Stimulated activated CD4-positive, alpha-beta T cell treated with anti-CD3 and anti-CD28 coated beads, Interleukin-4, amount 100 ng/mL, for 48 hours (primary cell): Measurements from ENCODE around the gene TTC28.
"Not testable (repeated sequence)": the region's sequence is repeated elsewhere in the genome, so short reads cannot be mapped to it uniquely, and the experiment has no call there.

Experiments
- DNase-seq, 2 donors: peaks; one replicate each; pipeline ENCODE4 v3.0.0-alpha.2; 2020; ENCODE audit warnings: low read depth in 2 of 2

Gene TTC28

DNA sequence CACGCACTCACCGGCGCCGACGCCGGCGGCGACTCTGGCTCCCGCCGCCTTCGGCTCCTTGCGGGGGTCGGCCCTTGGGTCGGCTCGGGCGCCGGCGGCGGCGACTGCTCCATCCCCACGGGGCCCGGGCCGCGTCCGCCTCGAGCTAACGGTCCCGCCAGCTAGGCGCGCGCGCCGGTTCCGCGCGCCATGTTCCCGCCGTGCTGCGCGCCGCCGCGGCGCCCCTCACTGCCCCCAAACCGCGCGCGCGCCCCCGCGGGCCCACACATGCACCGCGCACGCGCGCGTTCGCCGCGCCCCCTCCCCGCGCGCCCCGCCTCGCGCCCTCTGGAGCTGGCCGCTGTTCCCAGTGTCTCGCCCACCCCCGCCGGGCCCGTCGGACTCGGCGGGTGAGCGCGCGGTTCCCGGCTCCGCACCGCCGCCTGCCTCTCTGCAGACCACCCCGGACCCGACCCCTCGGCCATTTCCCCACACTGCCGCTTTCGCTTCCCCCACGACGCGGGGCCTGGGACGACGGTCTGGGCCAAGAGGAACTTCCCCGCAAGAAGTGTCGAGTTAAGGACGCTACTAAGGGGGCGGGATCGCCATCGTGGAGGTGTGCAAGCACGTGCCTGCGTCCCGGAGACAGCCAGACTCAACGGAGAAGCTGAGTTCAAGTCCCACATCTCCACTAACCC, at the start of gene TTC28:
Gene TTC28 (minus strand): TSS at position 230 of the 677 bp plus-strand sequence. CDS start 117 bp downstream, at position 113.
- peak in 1 of 2 donors; percentile 6 for DNase-seq

DNA sequence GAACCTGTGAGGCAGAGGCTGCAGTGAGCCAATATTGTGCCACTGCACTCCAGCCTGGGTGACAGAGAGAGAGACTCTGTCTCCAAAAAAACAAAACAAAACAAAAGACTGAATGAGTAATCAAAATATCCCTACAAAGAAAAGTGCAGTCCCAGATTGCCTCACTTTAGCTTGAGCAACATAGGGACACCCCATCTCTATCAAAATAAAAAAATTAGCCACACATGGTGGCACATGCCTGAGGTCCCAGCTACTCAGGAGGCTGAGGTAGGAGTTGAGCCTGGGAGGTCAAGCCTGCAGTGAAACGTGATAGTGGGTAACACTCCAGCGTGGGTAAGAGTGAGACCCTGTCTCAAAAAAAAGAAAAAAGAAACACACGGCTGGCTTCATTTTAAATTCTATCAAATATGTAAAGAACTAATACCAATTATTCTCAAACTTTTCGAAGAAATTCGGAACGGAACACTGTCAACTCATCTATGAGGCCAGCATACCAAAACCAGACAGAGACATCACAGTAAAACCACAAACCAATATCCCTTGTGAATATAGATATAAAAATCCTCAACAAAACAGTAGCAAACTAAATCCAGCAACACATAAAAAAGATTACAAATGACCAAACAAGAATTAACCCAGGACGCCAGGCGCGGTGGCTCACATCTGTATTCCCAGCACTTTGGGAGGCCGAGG, 49.1 kb upstream of the TTC28 start:
- DNase-seq: no peak

DNA sequence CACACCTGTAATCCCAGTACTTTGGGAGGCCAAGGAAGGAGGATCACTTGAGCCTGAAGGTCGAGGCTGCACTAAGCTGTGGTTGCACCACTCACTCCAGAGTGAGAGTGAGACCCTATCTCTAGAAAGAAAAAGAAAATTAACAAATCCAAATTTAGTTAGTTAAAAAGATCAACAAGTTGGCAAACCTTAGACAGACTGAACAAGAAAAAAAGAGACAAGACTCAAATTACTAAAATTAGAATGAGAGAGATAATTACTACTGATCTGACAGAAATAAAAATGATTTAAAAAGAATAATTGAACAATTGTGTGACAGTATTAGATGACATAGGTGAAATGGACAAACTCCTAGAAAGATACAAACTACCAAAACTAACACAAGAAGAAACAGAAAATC, 48.4 kb upstream of the TTC28 start:
- no peak for DNase-seq

DNA sequence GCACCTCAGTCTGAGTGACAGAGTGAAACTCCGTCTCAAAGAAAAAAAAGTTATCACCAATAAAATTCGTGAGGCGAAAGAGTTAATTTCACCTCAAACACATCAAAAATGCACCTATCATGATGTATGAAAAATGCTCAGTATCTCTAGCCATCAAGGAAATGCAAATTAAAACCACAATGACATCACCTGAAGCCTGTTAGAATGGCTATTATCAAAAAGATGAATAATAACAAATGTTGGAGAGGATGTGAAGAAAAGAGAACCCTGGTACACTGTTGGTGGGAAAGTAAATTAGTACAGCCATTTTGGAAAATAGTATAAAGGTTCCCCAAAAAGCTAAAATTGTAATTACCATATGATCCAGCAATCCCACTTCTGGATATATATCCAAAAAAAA, 38.4 kb upstream of the TTC28 start:
- no peak for DNase-seq

DNA sequence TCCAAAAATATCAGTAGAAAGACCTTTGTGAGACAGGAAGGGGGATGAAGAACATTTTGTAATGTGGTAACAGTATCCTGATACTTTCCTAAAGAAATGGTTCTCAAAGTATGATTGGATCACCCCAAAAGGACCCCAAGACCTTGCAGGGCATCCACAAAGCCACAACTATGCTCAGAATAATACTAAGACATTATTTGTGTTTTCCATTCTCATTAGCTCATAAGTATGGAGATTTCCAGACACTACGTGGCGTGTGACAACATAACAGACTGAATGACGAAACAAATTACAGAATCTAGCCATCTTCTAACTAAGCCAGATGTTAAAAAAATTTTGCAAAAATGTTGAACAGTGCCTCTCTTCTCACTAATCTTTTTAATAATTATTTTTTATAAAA, 37.0 kb upstream of the TTC28 start:
- DNase-seq: no peak

DNA sequence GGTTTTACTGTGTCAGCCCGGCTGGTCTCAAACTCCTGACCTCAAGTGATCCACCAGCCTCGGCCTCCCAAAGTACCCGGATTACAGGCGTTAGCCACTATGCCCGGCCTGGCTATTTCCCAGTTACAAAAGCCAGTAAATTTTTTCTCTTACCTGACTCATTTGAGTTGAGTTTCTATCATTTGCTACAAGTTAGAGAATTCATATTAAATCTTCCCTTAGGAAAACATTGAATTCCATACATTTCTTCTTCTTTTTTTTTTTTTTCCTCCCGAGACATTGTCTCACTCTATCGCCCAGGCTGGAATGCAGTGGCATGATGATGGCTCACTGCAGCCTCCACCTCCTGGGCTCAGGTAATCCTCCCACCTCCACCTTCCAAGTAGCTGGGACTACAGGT, 36.0 kb upstream of the TTC28 start:
- no peak for DNase-seq

DNA sequence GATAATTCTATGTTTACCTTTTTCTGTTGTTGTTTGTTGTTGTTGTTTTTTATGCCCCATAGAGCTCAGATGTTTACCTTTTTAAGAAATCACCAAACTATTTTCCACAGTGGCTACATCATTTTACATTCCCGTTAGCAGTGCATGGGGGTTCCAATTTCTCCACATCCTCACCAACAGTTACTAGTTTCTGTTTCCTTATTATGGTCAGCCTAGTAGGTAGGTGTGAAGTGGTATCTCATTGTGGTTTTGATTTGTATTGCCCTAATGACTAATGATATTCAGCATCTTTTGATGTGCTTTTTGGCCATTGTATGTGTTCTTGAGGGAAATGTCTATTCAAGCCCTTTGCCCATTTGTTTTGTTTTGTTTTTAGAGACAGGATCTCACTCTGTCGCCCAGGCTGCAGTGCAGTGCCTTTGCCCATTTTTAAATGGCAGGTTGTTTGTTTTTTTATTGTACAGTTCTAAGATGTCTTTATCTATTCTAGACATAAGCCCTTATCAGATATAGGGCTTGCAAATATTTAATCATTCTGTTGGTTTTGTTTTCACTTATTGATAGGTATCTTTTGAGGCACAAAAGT, 34.5 kb upstream of the TTC28 start:
- no peak for DNase-seq

DNA sequence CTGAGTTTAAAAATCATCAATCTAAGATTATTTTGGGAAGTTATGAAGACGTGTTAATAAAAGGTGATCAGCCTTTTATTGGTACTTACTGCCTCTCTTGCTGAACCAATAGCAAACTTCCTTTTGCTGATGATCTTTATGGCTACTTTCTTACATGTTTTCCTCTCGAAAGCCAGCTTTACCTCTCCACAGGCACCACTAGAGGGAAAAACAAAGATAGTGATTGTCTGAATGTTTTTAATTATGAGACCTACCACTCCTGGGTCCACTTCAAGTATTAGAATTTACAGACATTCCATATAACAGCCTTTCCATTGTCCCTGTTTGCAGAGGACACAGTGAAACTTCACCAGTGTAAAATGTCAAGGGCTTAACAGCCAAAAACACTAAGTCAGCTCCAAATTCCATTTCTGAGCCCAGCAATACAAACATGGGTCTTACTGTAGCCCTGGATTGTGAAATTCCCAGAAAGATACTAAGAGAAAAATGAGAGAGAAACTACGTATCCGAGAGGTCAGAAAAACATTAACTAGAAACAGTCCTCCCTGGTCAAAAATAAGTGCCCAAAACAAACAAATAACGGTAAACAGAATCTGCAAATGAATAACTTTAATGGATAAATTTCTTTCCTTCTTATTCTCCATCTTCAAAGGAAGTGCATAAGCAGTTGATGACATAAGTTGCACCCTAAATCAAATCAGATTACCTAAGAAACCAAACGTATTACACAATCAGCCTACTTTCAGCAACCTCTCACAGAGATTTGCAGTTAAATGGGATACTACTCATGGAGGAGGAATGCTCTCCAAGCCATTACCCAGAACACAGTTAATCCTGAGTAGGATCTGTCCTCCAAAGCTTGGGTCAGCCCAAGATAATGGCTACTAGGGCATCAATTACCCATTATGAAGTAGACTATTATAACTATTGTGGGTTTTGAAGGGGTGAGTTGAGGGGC, 32.5 kb upstream of the TTC28 start:
- no peak for DNase-seq

DNA sequence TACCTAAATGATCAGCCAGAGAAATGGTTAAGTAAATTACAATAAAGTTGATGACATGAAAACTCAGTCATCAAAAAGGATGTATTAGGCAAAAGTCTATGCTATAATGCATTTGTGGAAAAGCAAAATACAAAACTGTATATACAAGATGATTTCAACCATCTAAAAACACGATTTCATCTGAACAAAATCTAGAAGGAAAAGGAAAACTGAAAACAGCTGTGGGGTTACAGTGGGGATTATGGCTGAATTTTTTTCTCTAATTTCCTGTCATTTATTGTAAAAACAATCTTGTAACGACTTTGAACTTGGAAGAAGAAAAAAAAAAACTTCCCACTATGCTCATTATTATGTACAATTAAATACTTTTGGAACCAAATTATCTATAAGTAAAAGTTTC, 31.7 kb upstream of the TTC28 start:
- no peak for DNase-seq

DNA sequence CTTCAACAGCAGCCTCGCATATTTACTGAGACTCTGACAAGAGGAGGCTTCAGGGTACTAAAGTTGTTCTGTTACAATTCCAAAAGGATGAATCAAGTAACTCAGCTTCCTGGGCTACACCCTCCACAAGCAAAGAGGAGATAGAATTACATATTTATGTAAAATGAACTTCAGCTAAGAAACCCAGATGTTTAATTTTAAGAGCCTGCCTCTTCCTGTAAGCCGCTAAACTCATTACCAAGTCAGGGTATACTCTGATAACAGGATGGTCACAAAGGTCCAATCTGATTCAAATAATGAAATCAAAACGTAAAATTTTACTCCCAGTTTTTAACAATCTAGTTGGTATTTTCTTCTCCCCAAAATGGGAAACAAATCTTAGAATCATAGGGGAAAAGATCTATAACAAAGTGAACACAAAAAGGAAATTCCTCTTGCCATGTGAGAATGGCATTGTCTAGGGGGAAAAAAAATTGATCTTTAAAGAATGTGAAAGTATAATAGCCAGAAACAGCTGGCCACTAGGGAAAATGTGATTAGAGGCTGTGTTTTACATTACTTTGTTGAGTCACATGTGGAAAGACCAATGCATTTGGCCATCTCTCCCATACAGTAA, 31.0 kb upstream of the TTC28 start:
- no peak for DNase-seq

DNA sequence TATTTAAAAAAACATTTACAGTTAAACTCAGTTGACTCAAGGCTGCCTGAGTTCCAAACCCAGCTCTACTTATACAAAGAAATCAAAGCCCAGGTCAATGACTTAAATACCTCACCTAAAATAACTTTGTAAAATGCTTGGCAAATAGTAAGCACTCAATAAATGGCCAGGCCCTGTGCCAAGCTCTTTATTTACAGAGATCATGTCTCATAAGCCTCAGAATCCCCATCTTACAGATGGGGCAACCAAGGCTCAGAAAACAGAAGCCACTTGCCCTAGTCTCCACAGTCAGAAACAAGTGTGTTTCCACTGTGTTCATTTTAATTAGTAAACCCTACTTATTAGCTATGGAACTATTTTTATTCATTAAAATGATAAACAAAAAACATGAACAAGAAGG, 30.5 kb upstream of the TTC28 start:
- no peak for DNase-seq

DNA sequence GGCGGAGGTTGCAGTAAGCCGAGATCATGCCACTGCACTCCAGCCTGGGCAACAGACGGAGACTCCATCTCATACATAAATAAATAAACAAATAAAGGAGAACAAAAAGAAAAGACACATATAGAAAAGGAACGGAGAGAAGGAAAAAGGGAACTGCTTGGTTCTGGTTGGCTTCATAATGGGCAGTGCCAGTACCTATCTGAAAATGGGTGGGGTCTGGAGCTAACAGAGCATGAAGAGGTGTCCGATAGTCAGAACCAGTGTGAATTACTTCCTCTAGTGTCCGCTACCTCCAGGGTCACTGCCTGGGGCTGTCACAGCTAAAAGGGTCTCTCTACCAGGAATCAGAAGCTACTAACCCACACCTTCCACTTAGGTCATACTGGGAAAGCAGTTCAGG, 27.2 kb upstream of the TTC28 start:
- DNase-seq: no peak

DNA sequence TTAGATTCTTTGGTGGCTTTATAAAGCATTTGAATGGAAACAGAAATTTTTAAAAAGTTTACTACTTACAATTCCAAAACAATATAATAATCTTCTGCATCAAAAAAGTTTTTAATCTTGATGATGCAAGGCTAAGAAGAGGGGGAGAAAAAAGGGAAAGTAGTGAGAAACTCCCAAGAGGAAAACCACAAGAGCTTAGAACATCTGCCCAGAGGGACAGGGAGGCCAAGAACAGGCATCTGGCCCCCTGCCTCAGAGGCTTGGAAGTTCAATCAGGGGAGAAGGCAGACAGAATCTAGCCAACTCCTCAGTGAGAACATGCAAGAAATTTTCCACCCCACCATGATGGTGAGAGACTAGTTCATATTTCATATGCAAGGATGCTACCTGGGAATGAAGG, 23.8 kb upstream of the TTC28 start:
- DNase-seq: no peak

DNA sequence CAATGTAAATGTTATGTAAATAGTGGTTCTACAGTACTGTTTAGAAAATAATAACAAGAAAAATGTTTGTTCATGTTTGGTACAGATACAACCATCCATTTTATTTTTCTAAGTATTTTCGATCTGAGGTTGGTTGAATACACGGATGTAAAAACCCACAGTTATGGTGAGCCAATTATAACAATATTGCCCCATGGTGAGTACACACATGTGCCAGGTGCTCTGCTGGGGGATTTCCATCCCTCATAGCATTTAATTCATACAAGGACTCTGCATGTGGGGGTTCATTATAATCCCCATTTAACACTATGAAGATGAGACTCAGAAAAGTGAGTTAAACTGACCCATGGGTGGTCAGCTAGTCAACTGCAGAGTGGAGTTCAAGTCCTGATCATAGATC, 23.3 kb upstream of the TTC28 start:
- no peak for DNase-seq

DNA sequence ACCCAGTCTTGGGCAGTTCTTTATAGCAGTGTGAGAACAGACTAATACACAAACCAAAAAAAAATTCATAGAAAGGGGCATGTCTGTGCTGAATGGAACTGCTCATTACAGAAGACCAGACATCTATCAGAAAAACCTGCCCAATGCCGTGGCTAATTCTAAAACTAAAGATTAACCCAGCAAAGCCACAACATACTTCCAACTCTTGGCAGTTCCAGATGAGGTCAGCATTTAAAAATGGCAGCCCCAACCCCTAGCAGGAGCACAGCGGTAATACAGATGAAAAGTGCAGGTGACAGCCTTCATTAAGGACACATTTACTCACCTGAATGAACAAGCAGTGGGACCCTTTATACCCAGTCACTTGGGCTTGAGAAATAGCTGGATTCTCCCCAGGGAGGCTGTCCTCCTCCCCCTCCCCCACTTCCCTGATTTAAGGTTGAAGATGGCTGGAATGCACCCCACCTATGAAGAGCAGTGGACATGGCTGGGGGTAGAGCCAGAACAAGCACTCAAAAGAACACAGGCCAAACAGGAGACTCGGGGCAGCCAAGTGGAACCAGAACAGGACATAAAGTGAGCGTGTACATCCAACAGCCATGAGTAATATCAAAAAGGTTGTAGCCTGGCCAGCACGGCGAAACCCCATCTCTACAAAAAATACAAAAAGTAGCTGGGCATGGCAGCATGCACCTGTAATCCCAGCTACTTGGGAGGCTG, 13.6 kb upstream of the TTC28 start:
- not testable (repeated sequence) for DNase-seq

DNA sequence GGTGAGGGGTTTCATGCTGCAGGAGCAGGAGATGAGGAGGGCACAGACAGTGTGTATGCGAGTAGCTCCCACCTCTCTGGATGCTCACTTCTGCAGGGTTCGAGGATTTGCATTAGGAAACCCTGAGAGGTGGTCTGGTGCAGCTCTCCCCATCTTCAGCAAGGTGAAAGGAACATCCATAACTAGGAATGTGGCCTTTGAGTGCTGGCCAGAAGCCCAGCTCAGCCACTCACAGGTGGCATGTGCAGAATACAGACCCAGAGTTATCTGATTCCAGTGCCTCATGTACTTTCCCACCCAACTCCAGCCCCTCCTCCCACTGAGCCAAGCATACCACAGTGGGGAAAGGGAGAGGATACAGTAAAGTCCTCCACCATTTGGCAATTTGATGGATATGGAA, 10.2 kb upstream of the TTC28 start:
- DNase-seq: not testable (repeated sequence)

DNA sequence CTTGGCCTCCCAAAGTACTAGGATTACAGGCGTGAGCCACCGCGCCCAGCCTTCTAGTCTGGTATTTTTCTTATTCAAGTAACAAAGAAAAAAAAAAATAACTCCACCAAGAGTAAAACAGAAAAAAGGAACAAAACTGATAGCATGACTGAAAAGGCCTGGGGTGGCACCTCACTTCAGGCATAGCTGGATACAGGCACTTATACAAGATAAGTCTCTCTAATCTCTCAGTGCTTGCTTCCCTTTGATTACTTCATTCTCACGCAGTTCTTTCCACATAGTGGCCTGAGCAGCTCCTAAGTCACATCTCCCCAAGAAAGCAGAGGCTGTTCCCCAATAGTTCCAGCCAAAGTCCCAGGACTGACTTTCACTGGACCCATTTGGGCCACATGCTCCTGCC, 3.3 kb upstream of the TTC28 start:
- DNase-seq: not testable (repeated sequence)

DNA sequence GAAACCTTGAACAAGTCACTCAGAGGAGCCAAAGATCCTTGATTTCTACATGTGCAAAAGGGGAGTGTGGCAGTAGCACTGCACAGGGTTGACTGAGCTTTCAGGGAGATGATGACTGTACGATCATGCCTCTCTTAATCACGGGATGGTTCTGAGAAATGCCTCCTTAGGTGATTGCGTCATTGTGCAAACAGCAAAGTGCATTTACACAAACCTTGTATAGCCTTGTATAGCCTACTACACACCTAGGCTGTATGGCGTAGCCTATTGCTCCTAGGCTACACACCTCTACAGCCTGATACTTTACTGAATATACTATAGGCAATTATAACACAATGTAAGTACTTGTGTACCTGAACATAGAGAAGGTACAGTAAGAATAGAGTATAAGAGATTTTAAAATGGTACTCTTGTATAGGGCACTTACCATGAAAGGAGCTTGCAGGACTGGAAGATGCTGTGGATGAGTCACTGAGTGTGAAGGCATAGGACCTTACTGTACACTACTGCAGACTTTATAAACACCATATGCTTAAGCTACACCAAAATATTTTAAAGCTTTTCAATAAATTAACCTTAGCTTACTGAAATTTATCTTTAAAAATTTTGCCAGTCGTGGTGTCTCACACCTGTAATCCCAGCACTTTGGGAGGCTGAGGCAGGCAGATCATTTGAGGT, 1.3 kb upstream of the TTC28 start:
- not testable (repeated sequence) for DNase-seq

DNA sequence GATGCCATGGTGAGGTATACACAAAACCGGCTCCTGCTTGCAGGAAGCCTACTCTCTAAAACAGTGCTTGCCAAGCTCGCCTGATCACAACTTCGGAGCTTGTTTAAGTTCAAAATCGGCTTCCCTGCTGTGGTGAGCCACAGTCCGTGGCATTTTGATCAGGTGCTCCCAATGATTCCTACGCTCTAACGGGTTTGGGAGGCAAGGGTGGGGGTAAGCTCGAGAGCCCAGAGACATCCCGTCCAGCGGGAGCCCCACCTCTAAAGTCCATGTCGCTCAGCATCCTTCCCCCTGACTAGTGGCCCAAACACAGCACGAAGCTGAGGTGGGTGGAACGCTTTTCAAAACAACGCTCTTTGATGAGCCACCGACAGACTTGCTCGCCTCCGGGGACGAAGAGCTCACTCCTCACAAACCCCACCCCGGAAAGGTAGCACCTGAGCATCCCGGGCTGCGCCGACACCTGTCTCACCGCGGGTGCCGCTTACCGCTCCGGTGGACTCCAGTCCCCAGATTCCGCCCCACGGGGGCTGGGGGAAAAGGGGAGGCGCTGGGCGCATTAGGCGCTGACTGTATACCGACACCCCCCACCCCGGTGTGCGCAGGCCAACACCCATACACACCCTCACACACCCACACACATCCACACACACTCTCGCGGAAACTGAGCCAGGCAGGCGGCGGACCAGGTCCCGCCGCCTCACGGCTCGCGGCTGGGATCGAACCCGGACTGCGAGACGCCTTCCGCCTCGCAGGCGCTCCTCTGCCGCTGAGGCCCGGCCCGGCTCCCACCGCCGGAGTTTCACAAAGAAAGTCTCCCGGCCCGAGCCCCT, 646 bp downstream of the TTC28 start:
- not testable (repeated sequence) for DNase-seq
